GM12801 (cell line): ENCODE measurements around the gene ZNF554.

Experiments used
- TF ChIP-seq, protein P1 (sequence below): IDR thresholded peaks from one replicate; pipeline ENCODE4 v1.5.1; 2011; ENCODE audit warnings: control low read depth; ENCODE audit not compliant: insufficient read length; ENCODE audit errors: extremely low read depth

ZNF554 gene

GRCh38 chr19:2785244-2785997 is 34.2 kb upstream of the ZNF554 start, which contains the start of gene THOP1:
TSS of gene THOP1 (plus strand) at chr19:2785503. CDS start at chr19:2785663, 160 bp downstream.
- TF ChIP-seq, protein P1, sequence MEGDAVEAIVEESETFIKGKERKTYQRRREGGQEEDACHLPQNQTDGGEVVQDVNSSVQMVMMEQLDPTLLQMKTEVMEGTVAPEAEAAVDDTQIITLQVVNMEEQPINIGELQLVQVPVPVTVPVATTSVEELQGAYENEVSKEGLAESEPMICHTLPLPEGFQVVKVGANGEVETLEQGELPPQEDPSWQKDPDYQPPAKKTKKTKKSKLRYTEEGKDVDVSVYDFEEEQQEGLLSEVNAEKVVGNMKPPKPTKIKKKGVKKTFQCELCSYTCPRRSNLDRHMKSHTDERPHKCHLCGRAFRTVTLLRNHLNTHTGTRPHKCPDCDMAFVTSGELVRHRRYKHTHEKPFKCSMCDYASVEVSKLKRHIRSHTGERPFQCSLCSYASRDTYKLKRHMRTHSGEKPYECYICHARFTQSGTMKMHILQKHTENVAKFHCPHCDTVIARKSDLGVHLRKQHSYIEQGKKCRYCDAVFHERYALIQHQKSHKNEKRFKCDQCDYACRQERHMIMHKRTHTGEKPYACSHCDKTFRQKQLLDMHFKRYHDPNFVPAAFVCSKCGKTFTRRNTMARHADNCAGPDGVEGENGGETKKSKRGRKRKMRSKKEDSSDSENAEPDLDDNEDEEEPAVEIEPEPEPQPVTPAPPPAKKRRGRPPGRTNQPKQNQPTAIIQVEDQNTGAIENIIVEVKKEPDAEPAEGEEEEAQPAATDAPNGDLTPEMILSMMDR: no peak

DNA sequence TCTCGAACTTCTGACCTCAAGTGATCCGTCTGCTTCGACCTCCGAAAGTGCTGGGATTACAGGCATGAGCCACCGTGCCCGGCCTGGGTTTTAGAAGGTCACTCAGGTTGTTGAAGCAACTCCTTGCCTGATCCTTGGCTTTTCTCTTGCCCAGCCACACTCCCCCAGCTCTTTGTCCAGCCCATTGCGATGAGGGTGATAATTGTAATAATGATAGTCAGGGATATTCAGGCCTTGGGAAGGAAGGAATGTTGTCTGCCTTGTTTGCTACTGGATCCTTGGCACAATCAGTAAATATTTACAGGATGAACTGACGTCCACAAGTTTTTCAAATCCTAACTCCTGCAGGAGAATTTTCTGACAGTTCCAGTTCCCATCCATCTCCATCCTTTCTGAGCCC is 32.6 kb upstream of the ZNF554 start:
- TF ChIP-seq, protein P1: no peak

GRCh38 chr19:2788237-2788636 is 31.4 kb upstream of the ZNF554 start:
- TF ChIP-seq, protein P1: no peak

GRCh38 chr19:2790194-2790556 is 29.5 kb upstream of the ZNF554 start:
- TF ChIP-seq, protein P1: no peak

GRCh38 chr19:2790557-2791271 is 29.0 kb upstream of the ZNF554 start:
- TF ChIP-seq, protein P1: no peak

DNA sequence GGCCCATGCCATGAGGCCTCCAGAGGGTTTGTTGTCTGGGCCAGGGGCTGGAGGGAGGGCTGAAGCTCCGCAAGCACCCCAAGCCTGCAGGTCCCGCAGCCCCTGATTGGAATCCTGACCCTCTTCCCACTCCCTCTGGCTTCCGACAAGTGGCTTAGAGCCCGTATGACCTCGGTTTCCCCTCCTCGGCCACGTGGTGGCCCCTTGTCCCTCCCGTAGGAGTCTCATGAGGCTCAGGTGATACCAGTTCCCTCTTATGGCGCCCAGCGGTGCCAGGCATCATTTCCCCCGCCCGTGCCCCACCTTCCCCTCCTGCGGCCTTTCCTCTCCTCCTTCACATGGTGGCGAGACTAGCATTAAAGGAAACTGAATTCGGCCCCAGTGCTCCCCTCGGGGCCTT is 28.2 kb upstream of the ZNF554 start:
- TF ChIP-seq, protein P1: no peak

GRCh38 chr19:2791876-2792275 is 27.8 kb upstream of the ZNF554 start:
- TF ChIP-seq, protein P1: no peak
